ENCODE results near the gene PPIP5K2.

GRCh38 chr5:103258957-103259704, 139.0 kb downstream of the PPIP5K2 start:
- TF ChIP-seq CTCF (IDR thresholded peaks at IDR 0.05; ENCODE audit: low read depth, low read length, missing input control) (no peak), MAX (IDR thresholded peaks at IDR 0.05) (no peak), TAF1 (conservative IDR thresholded peaks at IDR 0.05) (no peak), RAD21 (IDR thresholded peaks at IDR 0.05) (no peak), GABPA (IDR thresholded peaks at IDR 0.05 in 1 of 2, conservative IDR thresholded peaks at IDR 0.05 in 1 of 2) (no peak), YY1 (IDR thresholded peaks at IDR 0.05) (no peak)

Data from liver (tissue), 3 donors.